Activated CD4-positive, alpha-beta T cell treated with anti-CD3 and anti-CD28 coated beads for 36 hours (primary cell): ENCODE measurements around the gene CNGA3. TPM values are rescaled to one million over a fixed set of nuclear protein-coding genes. Genes with fewer than 3 reads are reported as not detected.
"Not testable (repeated sequence)": the region's sequence is repeated elsewhere in the genome, so short reads cannot be mapped to it uniquely, and the experiment has no call there.

Experiments
- ATAC-seq: fragments of 200-7000 bp; cut with Tn5 transposase; one replicate; pipeline ENCODE4 v1.10.0; 2021; ENCODE audit warnings: mild to moderate bottlenecking, moderate library complexity
- CTCF ChIA-PET: fragments of 350-600 bp; sonication (Branson Sonifier 250); formaldehyde crosslinking; loops from one replicate; lab custom pipeline; 2021; ENCODE audit warnings: antibody characterized with exemption; lab: Charles Lee
- POLR2A ChIA-PET: fragments of 350-600 bp; sonication (Branson Sonifier 250); formaldehyde crosslinking; loops from one replicate; lab custom pipeline; 2021; ENCODE audit warnings: antibody characterized with exemption, inconsistent platforms; lab: Charles Lee
- DNase-seq: peaks from one replicate; pipeline ENCODE4 v3.0.0-alpha.2; 2020
- H3K27ac Mint-ChIP-seq: one replicate; pipeline ENCODE4 v1.8.0; 2021; ENCODE audit warnings: mixed read lengths
- H3K27me3 Mint-ChIP-seq: one replicate; pipeline ENCODE4 v1.8.0; 2021; ENCODE audit warnings: mixed read lengths
- H3K36me3 Mint-ChIP-seq: one replicate; pipeline ENCODE4 v1.8.0; 2021; ENCODE audit warnings: low read depth, mixed read lengths
- H3K4me1 Mint-ChIP-seq: one replicate; pipeline ENCODE4 v1.8.0; 2021; ENCODE audit warnings: mixed read lengths
- H3K4me3 Mint-ChIP-seq: one replicate; pipeline ENCODE4 v1.8.0; 2021; ENCODE audit warnings: mild to moderate bottlenecking, moderate library complexity, mixed read lengths
- H3K9me3 Mint-ChIP-seq: one replicate; pipeline ENCODE4 v1.8.0; 2021; ENCODE audit warnings: low read depth, mixed read lengths
- intact Hi-C, 2 experiments: fragments of 100-400 bp; cut with DNase I in 1 of 2; cut with micrococcal nuclease in 1 of 2; formaldehyde crosslinking; loops; one replicate each; pipeline versions ENCODE4 v1.14.2 to v1.15.1; 2022 to 2024; cut with DNase I, micrococcal nuclease
- total RNA-seq, 2 experiments: library from RNA; stranded (reverse); gene quantifications; one replicate each; pipeline ENCODE4 v1.2.3, GENCODE V29; 2021

Gene CNGA3
- total RNA-seq, 2 experiments from 2014 or later: not detected

DNA sequence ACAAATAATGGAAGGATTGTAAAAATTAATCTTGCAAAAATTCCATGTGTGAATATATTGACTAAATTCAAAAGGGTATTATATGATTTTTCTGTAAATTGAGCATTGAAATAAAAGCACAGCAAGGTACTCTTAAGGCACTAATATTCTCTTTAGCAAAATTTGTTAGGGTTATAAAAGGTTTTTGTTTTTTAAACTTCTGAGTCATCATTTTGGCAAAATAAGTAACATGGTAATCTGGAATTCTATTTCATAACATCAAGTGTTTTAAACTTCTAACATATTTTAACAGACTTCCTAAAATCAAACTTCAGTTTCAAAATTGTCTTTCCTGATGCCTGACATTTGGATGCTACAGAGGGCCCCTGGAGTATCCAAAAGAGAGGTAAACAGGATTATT lies 85.9 kb downstream of the CNGA3 start:
- H3K4me3 Mint-ChIP-seq: no peak overlapping the region
- POLR2A ChIA-PET: no interaction called here
- intact Hi-C loops: no loop called here
- no peak for ATAC-seq
- CTCF ChIA-PET: no interaction called here
- no peak for DNase-seq
- no peaks in the 10 kb centered on the region for H3K4me1 Mint-ChIP-seq
- H3K36me3 Mint-ChIP-seq: no peaks in the 10 kb centered on the region
- no peaks in the 10 kb centered on the region for H3K27me3 Mint-ChIP-seq
- peaks cover 9% of the 10 kb centered on the region for H3K9me3 Mint-ChIP-seq
- no peak overlapping the region for H3K27ac Mint-ChIP-seq

DNA sequence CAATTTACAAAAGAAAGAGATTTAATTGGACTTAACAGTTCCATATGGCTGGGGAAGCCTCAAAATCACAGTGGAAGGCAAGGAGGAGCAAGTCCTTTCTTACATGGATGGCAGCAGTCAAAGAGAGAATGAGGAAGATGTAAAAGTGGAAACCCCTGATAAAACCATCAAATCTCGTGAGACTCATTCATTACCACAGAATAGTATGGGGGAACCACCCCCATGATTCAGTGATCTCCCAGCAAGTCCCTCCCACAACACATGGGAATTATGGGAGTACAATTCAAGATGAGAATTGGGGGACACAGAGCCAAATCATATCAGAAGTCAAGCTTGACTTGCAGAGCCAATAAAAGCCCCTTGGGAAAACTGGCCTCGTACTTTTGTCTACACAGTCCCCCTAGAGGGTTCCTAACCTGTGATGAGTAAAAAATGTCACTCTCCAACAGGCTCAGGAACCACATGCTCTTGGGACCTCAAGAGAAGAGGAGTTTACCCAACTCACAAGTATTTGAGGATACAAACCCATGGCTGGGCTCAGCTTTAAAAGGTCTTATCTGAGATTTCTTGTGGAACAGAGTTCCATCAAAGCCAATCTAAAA lies 87.2 kb downstream of the CNGA3 start:
- Mint-ChIP-seq H3K9me3 (peaks cover 9% of the 10 kb centered on the region), H3K36me3 (no peaks in the 10 kb centered on the region), H3K27me3 (no peaks in the 10 kb centered on the region), H3K4me1 (peaks cover 7% of the 10 kb centered on the region), H3K4me3 (no peak overlapping the region), H3K27ac (no peak overlapping the region)
- ATAC-seq (no peak), DNase-seq (no peak)
- POLR2A ChIA-PET: no interaction called here
- intact Hi-C loops: no loop called here
- CTCF ChIA-PET: interaction anchor here (0.6 to 1.7 kb wide), 3 partner anchors 13 to 60 kb away, joined by 3 read pairs; no protein-coding TSS in a partner anchor

DNA sequence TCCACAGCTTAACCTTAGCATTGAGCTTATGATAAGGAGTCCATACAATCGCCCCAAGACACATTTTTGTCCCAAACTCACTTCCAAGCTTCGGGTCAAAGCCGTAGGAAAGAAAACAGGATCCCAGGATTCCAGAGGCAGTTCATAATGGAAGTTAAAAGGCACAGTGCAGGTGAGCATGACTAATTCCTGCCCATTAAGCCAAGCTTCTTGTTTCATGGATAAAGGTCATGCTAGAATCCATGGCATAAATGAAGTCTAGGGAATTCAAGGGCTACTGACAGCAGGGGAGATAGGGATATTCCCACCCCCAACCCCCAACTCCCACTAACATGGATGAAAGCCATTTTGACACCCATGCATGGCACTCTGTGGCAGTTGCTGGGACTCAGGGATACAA lies 88.2 kb downstream of the CNGA3 start:
- Mint-ChIP-seq H3K36me3 (peaks cover 2% of the 10 kb centered on the region), H3K9me3 (peaks cover 16% of the 10 kb centered on the region), H3K27me3 (no peaks in the 10 kb centered on the region), H3K27ac (no peak overlapping the region), H3K4me3 (no peak overlapping the region), H3K4me1 (peaks cover 17% of the 10 kb centered on the region)
- no peak for DNase-seq
- ChIA-PET POLR2A (no interaction called here), CTCF (interaction anchor here (0.8 to 1.7 kb wide), 2 partner anchors 14 to 19 kb away, joined by 3 read pairs; no protein-coding TSS in a partner anchor)
- no peak for ATAC-seq
- intact Hi-C loops: no loop called here

DNA sequence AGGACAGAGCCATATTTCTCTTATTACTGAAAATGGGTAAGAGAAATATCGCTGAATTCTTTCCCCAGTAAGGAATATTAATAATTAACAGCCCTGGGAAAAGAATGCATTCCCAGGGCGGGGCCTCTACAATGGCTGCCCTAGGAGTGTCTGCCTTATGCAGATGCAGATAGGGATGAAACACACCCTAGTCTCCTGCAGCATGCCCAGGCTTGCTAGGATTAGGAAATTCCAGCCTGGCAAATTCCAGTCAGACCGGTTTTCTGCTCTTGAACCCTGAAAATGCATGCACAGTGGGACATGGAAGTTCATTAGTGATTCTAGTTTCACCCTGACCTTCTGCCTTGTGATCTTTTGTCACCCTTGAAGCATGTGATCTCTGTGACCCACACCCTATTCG lies 89.4 kb downstream of the CNGA3 start:
- H3K27ac Mint-ChIP-seq, POLR2A ChIA-PET, H3K27me3 Mint-ChIP-seq, ATAC-seq, CTCF ChIA-PET, intact Hi-C loops, H3K4me3 Mint-ChIP-seq, DNase-seq, H3K36me3 Mint-ChIP-seq: not testable (repeated sequence)
- H3K4me1 Mint-ChIP-seq: peaks cover 21% of the 10 kb centered on the region
- H3K9me3 Mint-ChIP-seq: peaks cover 23% of the 10 kb centered on the region

DNA sequence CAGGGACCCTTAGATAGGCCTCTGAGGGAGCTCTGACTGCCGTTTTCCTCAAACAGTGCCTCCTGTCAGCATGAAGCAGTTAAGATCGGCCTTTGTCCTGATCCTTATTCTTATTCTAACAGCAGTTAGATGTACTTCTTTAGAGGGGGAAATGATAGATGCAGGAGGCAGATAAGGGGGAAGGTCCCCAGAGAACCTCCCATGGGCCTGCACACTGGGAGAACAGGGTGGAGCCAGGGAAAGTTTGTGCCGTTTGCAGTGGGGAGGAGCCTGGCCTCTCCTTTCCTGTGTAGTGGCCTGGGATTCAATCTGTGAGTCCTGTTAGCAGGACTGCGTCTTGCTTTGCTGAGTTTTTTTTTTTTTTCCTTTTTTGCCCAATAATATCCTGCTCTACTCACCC lies 90.5 kb downstream of the CNGA3 start:
- POLR2A ChIA-PET: no interaction called here
- Mint-ChIP-seq H3K9me3 (peaks cover 23% of the 10 kb centered on the region), H3K4me1 (peaks cover 21% of the 10 kb centered on the region), H3K36me3 (peaks cover 6% of the 10 kb centered on the region), H3K27ac (no peak overlapping the region), H3K4me3 (no peak overlapping the region), H3K27me3 (no peaks in the 10 kb centered on the region)
- intact Hi-C loops: no loop called here
- DNase-seq (no peak), ATAC-seq (no peak)
- CTCF ChIA-PET: no interaction called here

DNA sequence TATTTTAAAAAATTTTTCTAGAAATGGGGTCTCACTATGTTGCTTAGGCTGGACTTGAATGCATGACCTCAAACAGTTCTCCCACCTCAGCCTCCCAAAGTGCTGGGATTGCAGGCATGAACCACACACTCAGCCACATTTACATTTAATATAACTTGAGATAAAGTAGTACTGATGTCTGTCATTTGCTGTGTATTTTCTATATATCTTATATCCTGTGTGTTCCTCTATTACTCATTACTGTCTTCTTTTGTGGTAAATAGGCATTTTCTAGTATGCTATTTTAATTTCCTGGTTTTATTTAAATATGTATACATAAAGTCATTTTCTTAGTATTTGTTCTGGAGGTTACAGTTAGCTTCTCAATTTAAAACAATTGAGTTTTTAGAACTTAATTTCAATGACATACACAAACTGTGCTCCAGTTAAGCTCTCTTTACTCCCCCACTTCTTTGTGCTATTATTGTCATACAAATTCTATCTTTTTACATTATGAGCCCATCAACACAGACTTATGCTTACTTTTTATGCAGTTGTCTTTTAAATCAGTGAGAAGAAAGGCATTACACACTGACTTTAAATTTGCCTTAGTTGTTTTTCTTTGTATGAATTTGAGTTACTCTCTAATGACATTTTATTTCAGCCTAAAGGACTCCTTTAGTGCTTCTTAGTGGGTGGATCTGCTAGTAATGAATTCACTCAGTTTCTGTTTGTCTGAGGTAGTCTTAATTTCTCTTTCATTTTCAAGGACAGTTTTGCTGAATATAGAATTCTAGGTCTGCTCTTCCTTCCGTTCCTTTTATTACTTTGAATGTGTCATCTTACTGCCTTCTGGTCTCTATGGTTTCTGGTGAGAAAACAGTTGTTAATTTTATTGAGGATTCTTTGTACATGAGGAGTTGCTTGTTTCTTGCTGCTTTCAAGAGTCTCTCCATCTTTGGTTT lies 92.2 kb downstream of the CNGA3 start:
- Mint-ChIP-seq H3K4me3 (no peak overlapping the region), H3K27ac (peak overlapping the region; percentile 71), H3K4me1 (peaks cover 21% of the 10 kb centered on the region), H3K36me3 (peaks cover 6% of the 10 kb centered on the region), H3K9me3 (peaks cover 15% of the 10 kb centered on the region), H3K27me3 (no peaks in the 10 kb centered on the region)
- POLR2A ChIA-PET: no interaction called here
- CTCF ChIA-PET: interaction anchor here (0.9 kb wide), 1 partner anchor 25 kb away, joined by 3 read pairs; no protein-coding TSS in a partner anchor
- no peak for DNase-seq
- peak; percentile 95 for ATAC-seq
- intact Hi-C loops: loop anchor here (1.0 to 2.0 kb wide), 5 partner anchors 16 to 30 kb away; no protein-coding TSS in a partner anchor

DNA sequence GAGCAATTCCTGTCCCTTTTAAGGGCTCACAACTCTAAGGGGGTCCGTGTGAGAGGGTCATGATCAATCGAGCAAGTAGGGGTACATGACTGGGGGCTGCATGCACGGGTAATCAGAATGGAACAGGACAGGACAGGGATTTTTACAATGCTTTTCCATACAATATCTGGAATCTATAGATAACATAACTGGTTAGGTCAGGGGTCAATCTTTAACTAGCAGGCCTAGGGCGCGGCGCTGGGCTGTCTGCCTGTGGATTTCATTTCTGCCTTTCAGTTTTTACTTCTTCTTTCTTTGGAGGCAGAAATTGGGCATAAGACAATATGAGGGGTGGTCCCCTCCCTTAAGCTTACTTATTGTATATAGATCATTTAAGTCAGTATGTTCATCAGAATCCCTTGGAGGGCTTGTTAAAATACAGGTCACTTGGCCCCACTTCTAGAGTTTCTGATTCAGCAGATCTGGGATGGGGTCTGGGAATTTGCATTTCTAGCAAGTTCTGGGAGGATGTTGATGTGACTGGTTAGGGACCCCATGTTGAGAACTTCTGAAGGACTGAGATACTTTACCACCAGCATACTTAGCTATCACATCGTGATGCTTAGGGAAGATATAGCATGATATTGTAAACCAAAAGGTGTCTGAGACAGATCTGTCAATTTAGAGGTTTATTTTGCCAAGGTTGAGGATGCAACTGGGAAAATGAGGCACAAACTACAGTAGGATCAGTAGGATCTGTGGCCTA lies 95.6 kb downstream of the CNGA3 start:
- Mint-ChIP-seq H3K9me3 (peaks cover 15% of the 10 kb centered on the region), H3K27me3 (no peaks in the 10 kb centered on the region), H3K4me1 (peaks cover 34% of the 10 kb centered on the region), H3K27ac (no peak overlapping the region), H3K4me3 (no peak overlapping the region), H3K36me3 (peaks cover 6% of the 10 kb centered on the region)
- POLR2A ChIA-PET: no interaction called here
- ATAC-seq: no peak
- intact Hi-C loops: loop anchor here in 1 of 2 experiments (10.0 kb wide), 1 partner anchor 163 kb away; the partner anchor contains the start of genes COA5 and UNC50
- no peak for DNase-seq
- CTCF ChIA-PET: no interaction called here

DNA sequence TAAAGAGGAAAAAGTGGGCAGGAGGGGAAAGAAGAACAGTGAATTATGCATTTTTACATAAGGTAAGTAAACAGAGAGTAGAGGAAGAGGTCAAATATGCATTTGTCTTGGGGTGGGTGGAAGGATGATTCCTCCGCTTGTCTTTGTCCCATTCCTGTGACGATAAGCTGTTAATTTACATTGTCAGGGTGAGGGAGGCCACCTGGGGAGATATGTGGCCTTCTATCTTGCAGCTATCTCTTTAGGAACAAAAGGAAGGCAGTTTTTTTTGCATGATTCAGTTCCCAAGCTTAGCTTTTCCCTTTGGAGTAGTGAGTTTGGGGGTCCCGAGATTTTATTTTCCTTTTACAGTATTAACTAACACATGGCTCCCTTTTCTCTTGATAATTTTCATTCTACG lies 96.2 kb downstream of the CNGA3 start:
- Mint-ChIP-seq H3K27me3 (no peaks in the 10 kb centered on the region), H3K36me3 (peaks cover 6% of the 10 kb centered on the region), H3K9me3 (peaks cover 15% of the 10 kb centered on the region), H3K27ac (no peak overlapping the region), H3K4me1 (peaks cover 40% of the 10 kb centered on the region), H3K4me3 (no peak overlapping the region)
- no peak for ATAC-seq
- ChIA-PET CTCF (no interaction called here), POLR2A (no interaction called here)
- intact Hi-C loops: loop anchor here in 1 of 2 experiments (10.0 kb wide), 1 partner anchor 162 kb away; the partner anchor contains the start of genes COA5 and UNC50
- no peak for DNase-seq

DNA sequence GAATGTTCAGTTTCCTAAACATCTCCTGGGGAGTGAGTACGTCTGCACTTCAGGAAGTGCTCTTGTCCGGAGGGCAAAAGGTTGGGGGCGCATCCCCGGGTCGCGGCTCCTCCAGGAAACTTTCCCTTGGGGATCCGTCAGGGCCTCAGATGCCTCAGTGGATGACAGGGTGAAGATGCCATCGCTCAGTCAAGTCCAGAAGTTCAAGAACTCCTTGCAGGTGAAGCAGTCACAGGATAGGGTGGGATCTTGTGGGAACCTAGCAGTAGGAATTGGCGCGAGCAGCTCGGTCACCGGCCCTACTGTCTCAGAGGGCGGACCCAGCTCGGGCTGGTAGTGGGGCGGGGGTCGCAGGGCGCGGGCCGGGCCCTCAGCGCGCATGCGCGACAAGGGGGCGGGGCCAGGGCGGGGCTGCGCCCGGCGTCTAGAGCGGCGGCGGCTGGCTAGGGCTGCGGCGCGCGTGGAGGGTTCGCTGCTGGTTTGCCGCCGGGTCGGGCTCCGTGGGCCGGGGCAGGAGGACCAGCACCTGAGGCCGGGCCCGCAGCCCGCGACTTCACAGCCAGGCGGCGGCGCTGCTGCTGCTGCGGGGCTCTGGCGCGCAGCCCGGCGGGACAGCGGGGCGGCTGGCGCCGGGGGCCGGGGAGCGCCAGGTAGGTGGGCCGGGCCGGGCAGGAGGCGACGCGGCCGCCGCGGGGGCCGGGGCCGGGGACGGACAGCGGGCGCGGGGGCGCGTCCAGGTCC lies 98.3 kb downstream of the CNGA3 start, which contains the start of gene INPP4A:
Gene INPP4A (plus strand): TSS at position 423 of the 741 bp plus-strand sequence. CDS start 75,191 bp downstream, outside the sequence.
- peak; percentile 74 for ATAC-seq
- POLR2A ChIA-PET: no interaction called here
- H3K4me3 Mint-ChIP-seq: peak within 1 kb of the TSS; percentile 83
- intact Hi-C loops: loop anchor here (1.0 to 10.0 kb wide), 7 partner anchors 38 to 326 kb away; partner anchors contain the start of genes COA5 (in 1 of the 2), MGAT4A (in 1 of the 2) and UNC50 (in 1 of the 2)
- CTCF ChIA-PET: interaction anchor here (0.7 kb wide), 2 partner anchors 20 to 395 kb away, joined by 3 read pairs; no protein-coding TSS in a partner anchor
- peaks cover 42% of the 10 kb centered on the region for H3K4me1 Mint-ChIP-seq
- peaks cover 3% of the 10 kb centered on the region for H3K36me3 Mint-ChIP-seq
- no peaks in the 10 kb centered on the region for H3K27me3 Mint-ChIP-seq
- H3K9me3 Mint-ChIP-seq: peaks cover 6% of the 10 kb centered on the region
- peak within 1 kb of the TSS; percentile 94 for H3K27ac Mint-ChIP-seq
- DNase-seq: peak; percentile 87

DNA sequence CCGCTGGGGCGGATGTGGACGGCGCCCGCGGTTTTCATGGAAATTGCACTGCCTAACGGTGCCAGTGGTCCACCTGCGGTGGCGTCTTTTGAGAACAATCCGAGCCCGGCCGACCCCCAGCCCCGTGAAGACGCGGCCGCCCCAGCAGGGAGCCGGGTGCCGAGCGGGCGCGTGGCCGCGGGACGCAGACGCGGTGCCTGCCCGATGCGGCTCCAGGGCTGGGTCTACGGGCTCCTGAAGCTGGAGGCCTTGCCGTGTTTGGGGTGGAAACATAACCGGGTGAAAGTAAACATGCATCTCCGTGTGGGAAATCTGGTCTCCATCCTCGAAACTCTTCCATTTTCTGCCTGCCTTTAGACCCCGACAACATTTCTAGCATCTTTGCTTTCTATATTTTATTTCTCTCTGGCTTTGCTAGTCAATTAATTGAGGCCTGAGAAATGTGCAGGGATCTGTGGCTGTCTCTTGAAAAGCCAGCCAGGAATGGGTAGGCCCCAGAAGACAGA lies 99.0 kb downstream of the CNGA3 start:
- intact Hi-C loops: loop anchor here (2.0 to 10.0 kb wide), 6 partner anchors 37 to 287 kb away; partner anchors contain the start of genes COA5 (in 1 of the 2), MGAT4A (in 1 of the 2) and UNC50 (in 1 of the 2)
- H3K4me1 Mint-ChIP-seq: peaks cover 45% of the 10 kb centered on the region
- peak overlapping the region; percentile 94 for H3K27ac Mint-ChIP-seq
- DNase-seq: peak; percentile 52
- H3K27me3 Mint-ChIP-seq: no peaks in the 10 kb centered on the region
- POLR2A ChIA-PET: no interaction called here
- peak; percentile 22 for ATAC-seq
- peaks cover 2% of the 10 kb centered on the region for H3K9me3 Mint-ChIP-seq
- CTCF ChIA-PET: interaction anchor here (0.7 to 4.0 kb wide), 3 partner anchors 12 to 394 kb away, joined by 3 to 31 read pairs (median 3); no protein-coding TSS in a partner anchor
- peak overlapping the region; percentile 83 for H3K4me3 Mint-ChIP-seq
- no peaks in the 10 kb centered on the region for H3K36me3 Mint-ChIP-seq
